WTC11 (cell line): Measurements from ENCODE around the gene LARP4.

ENCODE experiments used
- CTCF ChIP-seq: fragments of 200-600 bp; IDR thresholded peaks from 2 replicates; pipeline ENCODE4 v1.8.0; 2022; ENCODE audit warnings: antibody characterized with exemption
- JUN ChIP-seq: sonication (generic); formaldehyde crosslinking; IDR thresholded peaks from 2 replicates; pipeline ENCODE4 v1.8.0; 2023; ENCODE audit warnings: mild to moderate bottlenecking, missing genetic modification reagents
- SMAD3 ChIP-seq: sonication (generic); formaldehyde crosslinking; IDR thresholded peaks from 2 replicates; pipeline ENCODE4 v1.8.0; 2022; ENCODE audit warnings: missing genetic modification reagents, mild to moderate bottlenecking, borderline replicate concordance

GRCh38 chr12:50517421-50518048 lies 116.8 kb downstream of the LARP4 start:
- TF ChIP-seq JUN (CRISPR knock-in tag) (no peak), CTCF (no peak), SMAD3 (CRISPR knock-in tag) (no peak)
